Activated naive CD8-positive, alpha-beta T cell treated with anti-CD3 and anti-CD28 coated beads, Interleukin-2, amount 50 U/mL, for 24 hours (primary cell): ENCODE measurements around the gene EHD4.
A peak's percentile ranks its signal among the peaks of the same experiment; 100 is the strongest.

Source experiments
- ATAC-seq: fragments of 150-1000 bp; cut with Tn5 transposase; one replicate; pipeline ENCODE4 v1.10.0; 2021
- DNase-seq: peaks from one replicate; pipeline ENCODE4 v3.0.0; 2021
- H3K27ac Mint-ChIP-seq: one replicate; pipeline ENCODE4 v1.8.0; 2021; ENCODE audit warnings: mild to moderate bottlenecking, mixed read lengths
- H3K27me3 Mint-ChIP-seq: one replicate; pipeline ENCODE4 v1.8.0; 2021; ENCODE audit warnings: mixed read lengths
- H3K36me3 Mint-ChIP-seq: one replicate; pipeline ENCODE4 v1.8.0; 2021; ENCODE audit warnings: low read depth, mixed read lengths
- H3K4me1 Mint-ChIP-seq: one replicate; pipeline ENCODE4 v1.8.0; 2021; ENCODE audit warnings: mixed read lengths
- H3K4me3 Mint-ChIP-seq: one replicate; pipeline ENCODE4 v1.8.0; 2021; ENCODE audit warnings: mild to moderate bottlenecking, moderate library complexity, mixed read lengths
- H3K9me3 Mint-ChIP-seq: one replicate; pipeline ENCODE4 v1.8.0; 2021; ENCODE audit warnings: mixed read lengths

The EHD4 gene

GRCh38 chr15:42001236-42001635 lies 28.9 kb upstream of the EHD4 start:
- Mint-ChIP-seq H3K4me3 (no peak overlapping the region), H3K4me1 (peaks cover 18% of the 10 kb centered on the region), H3K27ac (no peak overlapping the region), H3K36me3 (no peaks in the 10 kb centered on the region), H3K27me3 (peaks cover 6% of the 10 kb centered on the region), H3K9me3 (no peaks in the 10 kb centered on the region)
- no peak for ATAC-seq
- DNase-seq, result no peak

DNA sequence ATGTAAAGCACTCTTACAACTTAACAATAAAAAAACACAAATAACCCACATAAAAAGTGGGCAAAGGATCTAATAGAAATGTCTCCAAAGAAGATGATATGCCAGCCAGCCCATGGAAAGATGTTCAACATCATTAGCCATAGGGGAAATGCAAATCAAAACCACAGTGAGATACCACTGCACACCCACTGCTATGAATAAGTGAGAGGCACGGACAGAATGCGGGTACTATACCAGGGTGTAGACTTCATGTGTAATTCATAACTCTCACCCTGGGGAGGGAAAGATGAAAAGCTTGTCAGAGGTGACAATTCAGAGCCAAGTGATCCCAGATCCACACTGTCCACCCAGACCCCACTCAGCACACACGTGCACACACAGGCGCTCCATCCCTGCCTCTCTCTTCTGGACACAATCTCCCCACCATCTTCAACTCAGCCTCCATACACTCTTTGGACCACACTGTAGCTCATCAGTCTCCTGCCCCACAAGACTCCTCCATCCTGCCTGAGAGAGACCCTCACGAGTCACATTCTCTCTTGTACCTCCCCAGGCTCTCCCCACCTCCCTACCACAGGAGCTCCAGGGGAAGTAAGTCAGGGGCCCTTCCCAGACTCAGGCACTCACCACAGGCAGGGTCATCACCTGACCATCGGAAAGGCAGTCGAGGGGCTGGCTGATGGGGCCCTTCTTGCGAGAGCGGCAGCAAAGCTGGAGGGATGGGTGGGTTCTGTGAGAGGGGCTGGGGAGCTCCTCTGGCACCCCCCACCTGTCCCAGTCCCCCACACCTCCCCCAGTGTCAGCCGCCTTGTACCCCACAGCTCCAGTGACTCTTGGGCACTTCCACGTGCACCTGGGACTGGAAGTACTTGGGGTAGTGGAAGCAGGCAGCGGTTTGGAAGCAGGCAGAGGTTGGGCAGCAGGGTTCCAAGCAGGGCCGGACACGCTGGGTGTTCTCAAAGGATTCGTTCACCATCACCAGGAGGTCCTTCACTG lies 27.2 kb upstream of the EHD4 start:
- Mint-ChIP-seq H3K36me3 (no peaks in the 10 kb centered on the region), H3K4me1 (peaks cover 11% of the 10 kb centered on the region), H3K4me3 (no peak overlapping the region), H3K27me3 (peaks cover 6% of the 10 kb centered on the region), H3K9me3 (no peaks in the 10 kb centered on the region), H3K27ac (peak overlapping the region; percentile 36)
- ATAC-seq (peak; percentile 90), DNase-seq (no peak)

DNA sequence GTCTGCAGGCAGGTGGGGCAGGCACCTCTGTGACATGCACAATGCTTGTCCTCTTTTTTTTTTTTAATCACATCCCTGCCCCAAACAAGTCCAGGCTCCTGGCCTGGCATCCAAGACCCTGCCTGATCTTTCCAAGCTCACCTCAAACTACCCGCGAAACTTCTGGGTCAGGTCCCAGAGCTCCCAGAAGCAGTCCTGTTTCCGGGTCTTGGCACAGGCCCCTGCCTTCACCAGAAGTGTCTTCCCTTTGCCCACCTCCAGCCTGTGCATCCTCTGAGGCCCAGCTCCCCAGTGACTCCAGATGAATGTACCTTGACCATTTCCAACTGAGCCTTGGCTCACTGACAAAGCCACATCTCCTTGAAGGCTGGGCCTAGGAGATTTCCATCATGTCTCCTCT lies 25.5 kb upstream of the EHD4 start:
- Mint-ChIP-seq H3K4me3 (no peak overlapping the region), H3K4me1 (peaks cover 11% of the 10 kb centered on the region), H3K36me3 (no peaks in the 10 kb centered on the region), H3K27me3 (peaks cover 2% of the 10 kb centered on the region), H3K9me3 (no peaks in the 10 kb centered on the region), H3K27ac (no peak overlapping the region)
- DNase-seq (no peak), ATAC-seq (no peak)

DNA sequence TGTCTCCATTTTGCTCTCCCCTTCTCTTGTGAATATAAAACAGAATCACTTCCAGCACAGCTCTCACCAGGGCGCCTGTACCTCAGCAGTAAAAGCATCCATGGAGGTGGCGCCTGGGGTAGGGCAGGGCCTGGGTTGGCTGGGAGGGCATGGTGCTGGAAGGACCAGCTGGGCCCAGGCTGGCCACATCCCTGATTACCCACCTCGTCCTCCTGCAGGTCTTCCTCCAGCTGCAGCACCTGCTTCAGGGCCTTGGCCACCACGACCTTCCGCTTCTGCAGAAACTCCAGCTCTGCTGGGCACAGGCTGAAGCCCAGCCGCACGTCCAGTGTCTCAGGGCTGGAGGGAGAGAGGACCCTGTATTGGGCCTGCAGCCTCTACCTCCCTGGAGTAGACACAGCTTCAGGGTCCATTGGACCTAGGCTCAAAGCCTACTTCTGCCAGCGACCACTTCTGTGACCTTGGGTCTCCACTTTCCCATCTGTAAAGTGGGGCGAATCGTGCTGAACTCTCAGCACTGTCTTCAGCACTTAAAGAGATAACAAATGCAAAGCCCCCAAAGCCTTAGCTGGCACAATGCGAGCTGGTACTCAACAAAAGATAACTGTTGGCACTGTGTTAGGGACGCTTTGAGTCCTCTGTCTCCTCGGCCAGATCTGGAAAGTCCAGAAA lies 24.7 kb upstream of the EHD4 start:
- Mint-ChIP-seq H3K27ac (no peak overlapping the region), H3K9me3 (no peaks in the 10 kb centered on the region), H3K4me1 (peaks cover 11% of the 10 kb centered on the region), H3K36me3 (no peaks in the 10 kb centered on the region), H3K27me3 (peaks cover 2% of the 10 kb centered on the region), H3K4me3 (no peak overlapping the region)
- no peak for DNase-seq
- no peak for ATAC-seq

DNA sequence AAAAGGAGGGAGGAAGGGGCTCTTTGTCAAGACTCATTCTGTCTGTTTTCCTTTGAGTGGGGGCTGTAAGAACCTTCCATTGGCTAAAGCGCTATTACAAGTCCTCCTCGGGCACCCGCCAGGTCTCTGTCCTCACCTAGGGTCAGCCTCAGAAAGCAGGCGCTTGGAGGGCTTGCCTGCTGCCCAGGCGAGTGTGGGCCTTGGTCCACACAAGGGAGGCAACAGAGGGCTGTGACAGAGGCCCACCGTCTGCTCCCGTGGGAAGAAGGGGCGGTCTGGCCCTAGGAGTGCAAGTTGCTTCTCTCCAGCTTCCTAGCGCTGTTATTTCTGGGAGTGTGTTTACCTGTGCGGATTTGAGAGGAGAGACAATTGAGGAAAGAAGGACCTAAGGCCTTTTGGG lies 24.0 kb upstream of the EHD4 start:
- no peak for DNase-seq
- Mint-ChIP-seq H3K27me3 (peaks cover 2% of the 10 kb centered on the region), H3K9me3 (no peaks in the 10 kb centered on the region), H3K4me1 (peaks cover 11% of the 10 kb centered on the region), H3K36me3 (no peaks in the 10 kb centered on the region), H3K4me3 (no peak overlapping the region), H3K27ac (no peak overlapping the region)
- ATAC-seq, result no peak

DNA sequence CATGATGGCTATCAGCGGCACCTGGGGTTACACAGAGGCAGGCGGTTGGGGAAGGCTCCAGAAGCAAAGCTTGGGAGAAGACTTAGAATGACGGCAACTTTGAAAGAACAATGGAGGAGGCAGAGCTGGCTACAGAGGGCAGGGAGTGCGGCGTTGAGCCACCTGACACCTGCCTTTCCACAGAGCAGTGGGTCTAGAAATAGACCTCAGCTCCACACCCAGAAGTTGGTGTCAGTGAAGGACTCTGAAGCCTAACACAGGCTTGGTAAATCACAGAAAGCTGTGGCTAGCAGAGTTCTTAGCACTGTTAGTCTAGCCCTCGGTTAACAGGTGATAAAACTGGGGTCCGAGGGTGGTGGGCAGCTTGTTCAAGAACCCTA lies 23.1 kb upstream of the EHD4 start:
- Mint-ChIP-seq H3K4me1 (peaks cover 11% of the 10 kb centered on the region), H3K36me3 (no peaks in the 10 kb centered on the region), H3K27ac (no peak overlapping the region), H3K9me3 (no peaks in the 10 kb centered on the region), H3K27me3 (no peaks in the 10 kb centered on the region), H3K4me3 (no peak overlapping the region)
- DNase-seq (no peak), ATAC-seq (no peak)

- no peaks in the 10 kb centered on the region for H3K27me3 Mint-ChIP-seq
- H3K9me3 Mint-ChIP-seq, result no peaks in the 10 kb centered on the region
- H3K36me3 Mint-ChIP-seq, result no peaks in the 10 kb centered on the region
- no peak overlapping the region for H3K4me3 Mint-ChIP-seq
- DNase-seq (no peak), ATAC-seq (no peak)
- H3K27ac Mint-ChIP-seq, result no peak overlapping the region
- H3K4me1 Mint-ChIP-seq, result peaks cover 11% of the 10 kb centered on the region
Measured at GRCh38 chr15:41994772-41995475, 22.6 kb upstream of the EHD4 start.

GRCh38 chr15:41994171-41994650 lies 21.9 kb upstream of the EHD4 start:
- no peaks in the 10 kb centered on the region for H3K9me3 Mint-ChIP-seq
- no peaks in the 10 kb centered on the region for H3K27me3 Mint-ChIP-seq
- peaks cover 6% of the 10 kb centered on the region for H3K4me1 Mint-ChIP-seq
- H3K4me3 Mint-ChIP-seq, result no peak overlapping the region
- no peak for ATAC-seq
- H3K36me3 Mint-ChIP-seq, result no peaks in the 10 kb centered on the region
- DNase-seq, result no peak
- no peak overlapping the region for H3K27ac Mint-ChIP-seq

DNA sequence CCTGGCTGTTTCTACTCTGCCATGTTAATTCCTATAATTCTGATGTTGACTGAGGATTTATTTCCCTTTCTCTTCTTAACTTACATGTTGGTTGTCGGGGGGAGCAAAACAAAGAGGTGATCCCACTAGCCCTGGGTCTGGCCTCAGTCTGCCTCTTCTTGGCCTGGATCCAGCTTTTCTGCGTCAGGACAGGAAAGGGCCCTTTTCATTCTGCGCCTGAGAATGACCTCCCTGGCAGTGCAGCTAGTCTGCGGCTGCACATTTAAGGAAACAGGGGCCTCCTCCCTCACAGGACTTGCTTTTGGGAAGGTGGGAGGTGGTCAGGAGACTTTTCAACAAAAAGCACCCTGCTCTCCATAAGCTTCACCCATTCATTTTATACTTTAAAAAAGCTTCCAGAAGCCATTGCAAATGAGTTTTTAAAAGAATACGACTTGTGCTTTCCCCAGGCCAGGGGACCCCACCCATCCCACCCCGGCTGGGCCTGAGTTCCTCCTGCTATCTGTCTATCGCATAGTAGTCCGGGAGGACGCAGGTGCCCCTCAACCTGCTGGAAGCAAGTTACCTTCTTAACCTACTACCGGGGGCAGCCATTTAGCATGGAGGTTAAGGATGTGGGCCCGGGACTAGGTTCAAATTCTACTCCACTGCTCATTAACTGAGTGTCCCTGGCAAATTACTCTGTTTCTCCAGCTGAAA lies 21.3 kb upstream of the EHD4 start:
- Mint-ChIP-seq H3K27ac (no peak overlapping the region), H3K27me3 (peaks cover under 1% of the 10 kb centered on the region), H3K4me3 (no peak overlapping the region), H3K36me3 (no peaks in the 10 kb centered on the region), H3K9me3 (no peaks in the 10 kb centered on the region), H3K4me1 (peaks cover 3% of the 10 kb centered on the region)
- ATAC-seq (no peak), DNase-seq (no peak)

- no peaks in the 10 kb centered on the region for H3K9me3 Mint-ChIP-seq
- H3K4me1 Mint-ChIP-seq, result no peaks in the 10 kb centered on the region
- peaks cover 2% of the 10 kb centered on the region for H3K27me3 Mint-ChIP-seq
- no peak overlapping the region for H3K27ac Mint-ChIP-seq
- H3K4me3 Mint-ChIP-seq, result no peak overlapping the region
- no peaks in the 10 kb centered on the region for H3K36me3 Mint-ChIP-seq
- DNase-seq (no peak), ATAC-seq (no peak)
Measured at GRCh38 chr15:41992803-41993190, 20.4 kb upstream of the EHD4 start.

DNA sequence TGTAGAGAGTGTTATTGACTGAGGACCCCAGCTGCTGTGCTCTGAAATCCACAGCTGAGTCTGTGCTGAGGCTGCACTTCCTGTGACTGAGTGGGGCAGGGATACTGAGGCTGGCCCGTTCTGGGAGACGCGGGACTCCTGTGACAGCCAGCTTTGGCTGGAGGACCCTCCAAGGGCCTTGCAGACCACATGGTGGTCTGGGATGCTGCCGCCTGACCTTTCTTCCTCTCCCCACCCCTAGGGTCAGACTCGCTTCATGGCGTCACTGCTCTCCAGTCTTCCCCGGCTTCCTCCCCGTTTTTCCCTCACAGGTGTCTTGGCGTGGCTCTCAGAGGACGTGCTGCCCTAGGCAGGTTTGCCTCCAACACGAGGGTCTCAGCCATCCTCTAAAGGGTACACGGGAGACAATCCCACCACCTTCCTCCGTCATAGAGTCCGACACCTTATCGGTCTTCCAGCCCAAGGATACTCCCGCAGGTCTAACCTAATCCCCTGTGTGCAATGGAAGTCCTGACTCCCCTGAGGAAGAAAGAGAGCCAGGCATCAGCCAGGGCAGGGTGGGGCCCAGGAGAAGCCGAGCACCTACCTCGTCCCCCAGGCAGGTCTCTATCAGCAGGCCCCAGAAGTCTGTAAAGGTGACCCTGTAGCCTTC lies 19.9 kb upstream of the EHD4 start:
- no peak overlapping the region for H3K27ac Mint-ChIP-seq
- H3K4me3 Mint-ChIP-seq, result no peak overlapping the region
- peaks cover 2% of the 10 kb centered on the region for H3K27me3 Mint-ChIP-seq
- no peaks in the 10 kb centered on the region for H3K4me1 Mint-ChIP-seq
- H3K9me3 Mint-ChIP-seq, result no peaks in the 10 kb centered on the region
- H3K36me3 Mint-ChIP-seq, result no peaks in the 10 kb centered on the region
- DNase-seq, result no peak
- no peak for ATAC-seq

DNA sequence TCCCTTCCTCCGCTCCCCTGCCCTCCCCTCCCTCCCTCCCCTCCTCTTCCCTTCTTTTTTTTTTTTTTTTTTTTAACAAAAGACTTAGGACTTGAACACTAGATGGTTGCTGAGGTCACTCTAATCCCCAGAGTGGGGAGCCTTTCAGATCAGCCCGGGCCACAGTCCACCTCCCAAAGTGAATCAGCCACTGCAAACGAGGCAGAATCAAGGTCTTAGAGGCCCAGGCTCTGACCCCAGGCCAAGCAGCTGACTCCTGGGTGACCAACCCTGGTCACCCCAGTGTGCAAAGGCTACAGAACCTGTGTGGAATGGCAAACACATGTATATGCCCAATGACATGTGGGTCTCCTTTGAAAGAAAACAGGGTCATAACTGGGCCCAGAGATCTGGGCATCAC lies 18.3 kb upstream of the EHD4 start:
- Mint-ChIP-seq H3K4me1 (no peaks in the 10 kb centered on the region), H3K27me3 (peaks cover 2% of the 10 kb centered on the region), H3K36me3 (no peaks in the 10 kb centered on the region), H3K27ac (no peak overlapping the region), H3K9me3 (no peaks in the 10 kb centered on the region), H3K4me3 (no peak overlapping the region)
- ATAC-seq, result no peak
- DNase-seq, result no peak

- no peak for DNase-seq
- H3K9me3 Mint-ChIP-seq, result no peaks in the 10 kb centered on the region
- H3K36me3 Mint-ChIP-seq, result no peaks in the 10 kb centered on the region
- no peak overlapping the region for H3K27ac Mint-ChIP-seq
- H3K4me3 Mint-ChIP-seq, result no peak overlapping the region
- no peak for ATAC-seq
- peaks cover 2% of the 10 kb centered on the region for H3K27me3 Mint-ChIP-seq
- H3K4me1 Mint-ChIP-seq, result no peaks in the 10 kb centered on the region
Measured at GRCh38 chr15:41990243-41990605, 17.9 kb upstream of the EHD4 start.
